Upper lobe of left lung (tissue), 6 donors: ENCODE results near the gene GOLPH3. TPM values are rescaled to one million over a fixed set of nuclear protein-coding genes. Genes with fewer than 3 reads are reported as not detected.

Experiments
- ATAC-seq, 2 donors: fragments of 200-7000 bp; cut with Tn5 transposase; one replicate each; pipeline ENCODE4 v1.9.1; 2022; ENCODE audit warnings: mild to moderate bottlenecking in 2 of 2, moderate library complexity in 2 of 2; ENCODE audit not compliant: low FRiP score in 2 of 2
- DNase-seq, 2 donors: peaks; one replicate each; pipeline ENCODE4 v3.0.0-alpha.2; 2019 to 2020
- H3K27ac ChIP-seq, 4 donors: fragments of 200-600 bp; sonication (generic); one replicate each; pipeline ENCODE4 v1.5.1; 2016 to 2019
- H3K27me3 ChIP-seq, 4 donors: fragments of 200-600 bp; sonication (generic); one replicate each; pipeline ENCODE4 v1.5.1; 2017 to 2019
- H3K36me3 ChIP-seq, 4 donors: fragments of 200-600 bp; sonication (generic); one replicate each; pipeline ENCODE4 v1.5.1; 2016 to 2019
- H3K4me1 ChIP-seq, 4 donors: fragments of 200-600 bp; sonication (generic); one replicate each; pipeline ENCODE4 v1.5.1; 2018 to 2019
- H3K4me3 ChIP-seq, 4 donors: fragments of 200-600 bp; sonication (generic); one replicate each; pipeline ENCODE4 v1.5.1; 2017 to 2019; ENCODE audit warnings: mild to moderate bottlenecking in 2 of 4, moderate library complexity in 1 of 4
- H3K9me3 ChIP-seq, 4 donors: fragments of 200-600 bp; sonication (generic); one replicate each; pipeline ENCODE4 v1.5.1; 2018 to 2019
- EP300 ChIP-seq, 4 donors: sonication (generic); formaldehyde crosslinking; IDR thresholded peaks; one replicate each; pipeline ENCODE4 v1.5.1; 2017; ENCODE audit warnings: antibody characterized with exemption in 4 of 4, control low read depth in 2 of 4
- POLR2A ChIP-seq, 4 donors: fragments of 450-650 bp; IDR thresholded peaks; one replicate each; pipeline ENCODE4 v1.5.1; 2016 to 2017; ENCODE audit warnings: antibody characterized with exemption in 4 of 4, mild to moderate bottlenecking in 2 of 4
- POLR2AphosphoS5 ChIP-seq, 2 donors: sonication (generic); formaldehyde crosslinking; IDR thresholded peaks; one replicate each; pipeline ENCODE4 v1.5.1; 2017; ENCODE audit warnings: antibody characterized with exemption in 2 of 2
- WGBS, 2 donors: methylation state at CpG; one replicate each; pipeline ENCODE4 v1.1.5; 2017 to 2018; 5-methylcytosine and 5-hydroxymethylcytosine counted together
- total RNA-seq, 6 donors: library from RNA; depleted of rRNA in 4 of 6; stranded (reverse); fragments of >200 nt in 4 of 6; gene quantifications; one replicate each; pipeline versions ENCODE4 v1.1.0 to v1.2.1, GENCODE V29; 2016 to 2021
- TF ChIP-seq, protein P1 (sequence below), 6 experiments: fragments of 450-650 bp in 4 of 6; fragments of 200-600 bp in 2 of 6; sonication (generic) in 2 of 6; IDR thresholded peaks; one replicate each; pipeline ENCODE4 v1.5.1; 2016 to 2019; ENCODE audit warnings: antibody characterized with exemption in 6 of 6
- donor health status: DM: no; HTN: no; CAD: no; lungs with moderate emphysema.
- donor health status: DM: no; HTN: yes; CAD: no; lungs with severe emphysema.

Gene GOLPH3
- total RNA-seq, 6 donors from 2014 or later, result 90.1 to 127 (median 123) TPM

DNA sequence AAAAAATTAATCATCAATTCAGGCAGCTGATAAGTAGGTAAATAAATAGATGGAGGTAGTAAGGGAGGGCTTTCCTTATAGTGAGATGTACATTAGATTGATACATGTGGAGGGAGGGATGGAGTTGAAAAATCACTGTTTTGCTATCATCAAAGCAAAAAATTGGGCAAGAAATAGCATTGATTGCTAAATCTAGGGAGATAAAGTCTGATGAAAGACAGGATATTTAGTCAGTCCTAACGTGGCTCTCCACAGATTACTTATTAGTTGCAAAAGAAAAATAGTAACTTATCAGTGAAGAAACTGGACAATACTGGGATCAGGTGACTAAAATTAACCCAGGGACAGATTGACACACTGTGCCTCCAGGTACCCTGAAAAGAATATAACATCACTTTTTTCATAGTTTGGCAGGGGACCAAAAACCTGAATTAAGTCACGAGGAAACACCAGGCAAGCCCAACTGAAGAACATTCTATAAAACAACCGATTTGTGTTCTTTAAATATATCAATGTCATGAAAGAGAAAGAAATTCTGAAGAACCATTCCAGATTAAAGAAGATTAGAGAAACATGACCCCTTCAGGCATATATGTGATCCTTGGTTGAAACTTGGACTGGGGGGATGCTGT lies 27.1 kb upstream of the GOLPH3 start:
- DNase-seq (no peak), ATAC-seq (peak in 1 of 2 donors; percentile 61)
- no peaks in the 10 kb centered on the region for H3K36me3 ChIP-seq
- H3K27me3 ChIP-seq, result no peaks in the 10 kb centered on the region
- no peak overlapping the region for H3K4me3 ChIP-seq
- TF ChIP-seq POLR2A (IDR thresholded peaks at IDR 0.05) (no peak), POLR2AphosphoS5 (IDR thresholded peaks at IDR 0.05) (no peak), EP300 (IDR thresholded peaks at IDR 0.05) (no peak)
- TF ChIP-seq, protein P1, sequence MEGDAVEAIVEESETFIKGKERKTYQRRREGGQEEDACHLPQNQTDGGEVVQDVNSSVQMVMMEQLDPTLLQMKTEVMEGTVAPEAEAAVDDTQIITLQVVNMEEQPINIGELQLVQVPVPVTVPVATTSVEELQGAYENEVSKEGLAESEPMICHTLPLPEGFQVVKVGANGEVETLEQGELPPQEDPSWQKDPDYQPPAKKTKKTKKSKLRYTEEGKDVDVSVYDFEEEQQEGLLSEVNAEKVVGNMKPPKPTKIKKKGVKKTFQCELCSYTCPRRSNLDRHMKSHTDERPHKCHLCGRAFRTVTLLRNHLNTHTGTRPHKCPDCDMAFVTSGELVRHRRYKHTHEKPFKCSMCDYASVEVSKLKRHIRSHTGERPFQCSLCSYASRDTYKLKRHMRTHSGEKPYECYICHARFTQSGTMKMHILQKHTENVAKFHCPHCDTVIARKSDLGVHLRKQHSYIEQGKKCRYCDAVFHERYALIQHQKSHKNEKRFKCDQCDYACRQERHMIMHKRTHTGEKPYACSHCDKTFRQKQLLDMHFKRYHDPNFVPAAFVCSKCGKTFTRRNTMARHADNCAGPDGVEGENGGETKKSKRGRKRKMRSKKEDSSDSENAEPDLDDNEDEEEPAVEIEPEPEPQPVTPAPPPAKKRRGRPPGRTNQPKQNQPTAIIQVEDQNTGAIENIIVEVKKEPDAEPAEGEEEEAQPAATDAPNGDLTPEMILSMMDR (IDR thresholded peaks at IDR 0.05), result no peak
- no peak overlapping the region for H3K27ac ChIP-seq
- H3K4me1 ChIP-seq, result peaks cover 8 to 9% (median 9%) of the 10 kb centered on the region in 4 donors
- WGBS, 2 donors, result 30 to 31% methylated on average over 3 of the region's 3 CpGs
- H3K9me3 ChIP-seq, result no peaks in the 10 kb centered on the region

- 84 to 87% methylated on average over 6 of the region's 6 CpGs for WGBS, 2 donors
- Histone ChIP-seq H3K36me3 (no peaks in the 10 kb centered on the region), H3K9me3 (no peaks in the 10 kb centered on the region), H3K4me1 (peaks cover 14 to 24% (median 21%) of the 10 kb centered on the region in 4 donors), H3K27ac (no peak overlapping the region), H3K27me3 (no peaks in the 10 kb centered on the region), H3K4me3 (no peak overlapping the region)
- TF ChIP-seq POLR2AphosphoS5 (IDR thresholded peaks at IDR 0.05) (no peak), POLR2A (IDR thresholded peaks at IDR 0.05) (no peak), EP300 (IDR thresholded peaks at IDR 0.05) (no peak)
- TF ChIP-seq, protein P1 (IDR thresholded peaks at IDR 0.05), result no peak
- no peak for DNase-seq
- ATAC-seq, result no peak
These were observed 22.9 kb upstream of the GOLPH3 start for GRCh38 chr5:32197032-32197431.

GRCh38 chr5:32195265-32195664 lies 21.1 kb upstream of the GOLPH3 start:
- TF ChIP-seq, protein P1 (IDR thresholded peaks at IDR 0.05), result no peak
- peak in 2 of 4 donors; percentile 16 to 49 for TF ChIP-seq EP300 (IDR thresholded peaks at IDR 0.05)
- DNase-seq, result peak in 1 of 2 donors; percentile 40
- no peak overlapping the region for H3K4me3 ChIP-seq
- H3K27me3 ChIP-seq, result no peaks in the 10 kb centered on the region
- WGBS, 2 donors, result 53 to 77% methylated on average over 5 of the region's 5 CpGs
- no peaks in the 10 kb centered on the region for H3K9me3 ChIP-seq
- H3K27ac ChIP-seq, result no peak overlapping the region
- peaks cover 5 to 17% (median 14%) of the 10 kb centered on the region in 4 donors for H3K4me1 ChIP-seq
- peak in 1 of 2 donors; percentile 16 for ATAC-seq
- no peaks in the 10 kb centered on the region for H3K36me3 ChIP-seq

- peak in 1 of 2 donors; percentile 94 for DNase-seq
- ATAC-seq, result peak; percentile 80 to 92
- peaks cover 5 to 17% (median 14%) of the 10 kb centered on the region in 4 donors for H3K4me1 ChIP-seq
- H3K36me3 ChIP-seq, result no peaks in the 10 kb centered on the region
- TF ChIP-seq, protein P1 (IDR thresholded peaks at IDR 0.05), result no peak
- TF ChIP-seq EP300 (IDR thresholded peaks at IDR 0.05) (peak in 3 of 4 donors; percentile 48 to 97 (median 55)), POLR2AphosphoS5 (IDR thresholded peaks at IDR 0.05) (peak; percentile 77 to 88), POLR2A (IDR thresholded peaks at IDR 0.05) (peak in 1 of 4 donors; percentile 29)
- WGBS, 2 donors, result 8 to 10% methylated on average over 7 of the region's 7 CpGs
- H3K27me3 ChIP-seq, result no peaks in the 10 kb centered on the region
- H3K9me3 ChIP-seq, result no peaks in the 10 kb centered on the region
- H3K4me3 ChIP-seq, result peak overlapping the region in 1 of 4 donors; percentile 19
- H3K27ac ChIP-seq, result peak overlapping the region; percentile 36 to 75 (median 62)
These were observed 19.5 kb upstream of the GOLPH3 start for GRCh38 chr5:32193591-32193990.

- Histone ChIP-seq H3K4me3 (no peak overlapping the region), H3K4me1 (peaks cover 5 to 17% (median 14%) of the 10 kb centered on the region in 4 donors), H3K27me3 (no peaks in the 10 kb centered on the region), H3K27ac (no peak overlapping the region), H3K36me3 (no peaks in the 10 kb centered on the region), H3K9me3 (peaks cover 0 to 7% (median 6%) of the 10 kb centered on the region in 4 donors)
- 42 to 57% methylated on average over 5 of the region's 5 CpGs for WGBS, 2 donors
- TF ChIP-seq POLR2AphosphoS5 (IDR thresholded peaks at IDR 0.05) (no peak), POLR2A (IDR thresholded peaks at IDR 0.05) (no peak), EP300 (IDR thresholded peaks at IDR 0.05) (no peak)
- TF ChIP-seq, protein P1 (IDR thresholded peaks at IDR 0.05), result no peak
- DNase-seq (no peak), ATAC-seq (peak in 1 of 2 donors; percentile 82)
These were observed 16.0 kb upstream of the GOLPH3 start for GRCh38 chr5:32190095-32190494.
